Measurements from ENCODE around the gene TDP1. TPM values are rescaled to one million over a fixed set of nuclear protein-coding genes. Genes with fewer than 3 reads are reported as not detected.

Gene TDP1
- total and polyA plus RNA-seq, 4 donors, result 3.3 to 10.6 (median 4.2) TPM

- Histone ChIP-seq H3K4me1 (ENCODE audit: control insufficient read depth in 4 of 4, insufficient read depth in 4 of 4, low read length in 3 of 4) (peaks cover 0 to 22% (median 14%) of the 10 kb centered on the region in 4 donors), H3K36me3 (ENCODE audit: control insufficient read depth in 4 of 4, insufficient read depth in 3 of 4, low read depth in 1 of 4, low read length in 3 of 4) (no peaks in the 10 kb centered on the region), H3K4me3 (ENCODE audit: low read depth in 1 of 3, low read length in 3 of 3) (peak overlapping the region in 1 of 3 donors; percentile 35), H3K27me3 (ENCODE audit: control insufficient read depth in 4 of 4, insufficient read depth in 4 of 4, low read length in 3 of 4) (no peaks in the 10 kb centered on the region), H3K27ac (ENCODE audit: low read depth in 1 of 2, low read length in 2 of 2) (peak overlapping the region; percentile 49 to 74), H3K9ac (ENCODE audit: low read depth in 1 of 2, low read length in 2 of 2) (peak overlapping the region in 1 of 2 donors; percentile 67), H3K9me3 (ENCODE audit: control insufficient read depth in 4 of 4, low read length in 3 of 4) (no peaks in the 10 kb centered on the region)
- 36% methylated on average over 11 of the region's 11 CpGs for WGBS
- DNase-seq (ENCODE audit: low spot score), result no peak
- peak; percentile 38 for TF ChIP-seq REST (IDR thresholded peaks at IDR 0.05)
- peak; percentile 36 for TF ChIP-seq MAX (IDR thresholded peaks at IDR 0.05)
- TF ChIP-seq CTCF (IDR thresholded peaks at IDR 0.05; ENCODE audit: low read depth, low read length, missing input control), result no peak
- peak; percentile 63 to 86 for TF ChIP-seq HNF4A (conservative IDR thresholded peaks at IDR 0.05)
- TF ChIP-seq YY1 (IDR thresholded peaks at IDR 0.05), result peak; percentile 15
- peak; percentile 54 for TF ChIP-seq ZBTB33 (IDR thresholded peaks at IDR 0.05)
- TF ChIP-seq JUND (IDR thresholded peaks at IDR 0.05), result peak in 1 of 2 donors; percentile 8
- TF ChIP-seq FOXA1 (IDR thresholded peaks at IDR 0.05), result no peak
- peak; percentile 93 for TF ChIP-seq SP1 (IDR thresholded peaks at IDR 0.05)
- peak in 1 of 2 donors; percentile 55 for TF ChIP-seq RXRA (IDR thresholded peaks at IDR 0.05)
These were observed 44.5 kb upstream of the TDP1 start for GRCh38 chr14:89911010-89911919.

- peaks cover 0 to 22% (median 14%) of the 10 kb centered on the region in 4 donors for H3K4me1 ChIP-seq (ENCODE audit: control insufficient read depth in 4 of 4, insufficient read depth in 4 of 4, low read length in 3 of 4)
- H3K9me3 ChIP-seq (ENCODE audit: control insufficient read depth in 4 of 4, low read length in 3 of 4), result no peaks in the 10 kb centered on the region
- no peak overlapping the region for H3K4me3 ChIP-seq (ENCODE audit: low read depth in 1 of 3, low read length in 3 of 3)
- H3K27me3 ChIP-seq (ENCODE audit: control insufficient read depth in 4 of 4, insufficient read depth in 4 of 4, low read length in 3 of 4), result no peaks in the 10 kb centered on the region
- H3K36me3 ChIP-seq (ENCODE audit: control insufficient read depth in 4 of 4, insufficient read depth in 3 of 4, low read depth in 1 of 4, low read length in 3 of 4), result no peaks in the 10 kb centered on the region
- no peak overlapping the region for H3K27ac ChIP-seq (ENCODE audit: low read depth in 1 of 2, low read length in 2 of 2)
- no peak overlapping the region for H3K9ac ChIP-seq (ENCODE audit: low read depth in 1 of 2, low read length in 2 of 2)
- WGBS, result 78% methylated on average over 2 of the region's 2 CpGs
- no peak for DNase-seq (ENCODE audit: low spot score)
- TF ChIP-seq ZBTB33 (IDR thresholded peaks at IDR 0.05), result no peak
- no peak for TF ChIP-seq ATF3 (IDR thresholded peaks at IDR 0.05)
- no peak for TF ChIP-seq TAF1 (conservative IDR thresholded peaks at IDR 0.05)
- no peak for TF ChIP-seq YY1 (IDR thresholded peaks at IDR 0.05)
- TF ChIP-seq HNF4A (conservative IDR thresholded peaks at IDR 0.05), result no peak
- no peak for TF ChIP-seq SP1 (IDR thresholded peaks at IDR 0.05)
- no peak for TF ChIP-seq RAD21 (IDR thresholded peaks at IDR 0.05)
- no peak for TF ChIP-seq NR2F2 (IDR thresholded peaks at IDR 0.05)
- no peak for TF ChIP-seq MAX (IDR thresholded peaks at IDR 0.05)
- TF ChIP-seq GABPA (IDR thresholded peaks at IDR 0.05 in 1 of 2, conservative IDR thresholded peaks at IDR 0.05 in 1 of 2), result no peak
- no peak for TF ChIP-seq JUND (IDR thresholded peaks at IDR 0.05)
- TF ChIP-seq FOXA1 (IDR thresholded peaks at IDR 0.05), result no peak
- TF ChIP-seq RXRA (IDR thresholded peaks at IDR 0.05), result no peak
- TF ChIP-seq FOXA2 (IDR thresholded peaks at IDR 0.05), result no peak
- no peak for TF ChIP-seq CTCF (IDR thresholded peaks at IDR 0.05; ENCODE audit: low read depth, low read length, missing input control)
- no peak for TF ChIP-seq HNF4G (IDR thresholded peaks at IDR 0.05)
These were observed 43.5 kb upstream of the TDP1 start for GRCh38 chr14:89912221-89912620.
